ENCODE data around the gene SRSF10. TPM values are rescaled to one million over a fixed set of nuclear protein-coding genes. Genes with fewer than 3 reads are reported as not detected.
"Not testable (repeated sequence)": the region's sequence is repeated elsewhere in the genome, so short reads cannot be mapped to it uniquely, and the experiment has no call there.

Gene SRSF10
- total and polyA plus RNA-seq, 3 donors from 2014 or later, result 113 to 141 (median 124) TPM

- 60 to 74% methylated on average over 3 of the region's 3 CpGs for WGBS, 2 donors
- H3K27me3 ChIP-seq, result no peaks in the 10 kb centered on the region
- no peak for DNase-seq
- no peaks in the 10 kb centered on the region for H3K4me1 ChIP-seq
- TF ChIP-seq CTCF (IDR thresholded peaks at IDR 0.05), result no peak
- TF ChIP-seq POLR2A (IDR thresholded peaks at IDR 0.05), result no peak
- intact Hi-C loops (cut with DNase I; ENCODE audit: low total_unique reads), result no loop called here
- H3K9me3 ChIP-seq, result no peaks in the 10 kb centered on the region
- H3K36me3 ChIP-seq (ENCODE audit: low read depth, missing control alignments), result no peaks in the 10 kb centered on the region
- H3K4me3 ChIP-seq, result no peak overlapping the region
- no peak overlapping the region for H3K27ac ChIP-seq
Observed at GRCh38 chr1:23999156-23999671, 19.1 kb upstream of the SRSF10 start.

- Histone ChIP-seq H3K27me3 (no peaks in the 10 kb centered on the region), H3K36me3 (ENCODE audit: low read depth, missing control alignments) (no peaks in the 10 kb centered on the region), H3K4me3 (no peak overlapping the region), H3K4me1 (no peaks in the 10 kb centered on the region), H3K9me3 (no peaks in the 10 kb centered on the region), H3K27ac (no peak overlapping the region)
- intact Hi-C loops (cut with DNase I; ENCODE audit: low total_unique reads), result no loop called here
- 89 to 95% methylated on average over 1 of the region's 1 CpG for WGBS, 2 donors
- DNase-seq, result no peak
- TF ChIP-seq CTCF (IDR thresholded peaks at IDR 0.05) (no peak), POLR2A (IDR thresholded peaks at IDR 0.05) (no peak)
Observed at GRCh38 chr1:23997812-23998211, 17.7 kb upstream of the SRSF10 start.

- WGBS, 2 donors, result 81 to 87% methylated on average over 10 of the region's 10 CpGs
- no peak for TF ChIP-seq POLR2A (IDR thresholded peaks at IDR 0.05)
- no peak for TF ChIP-seq CTCF (IDR thresholded peaks at IDR 0.05)
- Histone ChIP-seq H3K9me3 (no peaks in the 10 kb centered on the region), H3K27ac (no peak overlapping the region), H3K27me3 (no peaks in the 10 kb centered on the region), H3K4me1 (no peaks in the 10 kb centered on the region), H3K4me3 (no peak overlapping the region), H3K36me3 (ENCODE audit: low read depth, missing control alignments) (no peaks in the 10 kb centered on the region)
- no peak for DNase-seq
- intact Hi-C loops (cut with DNase I; ENCODE audit: low total_unique reads), result no loop called here
Observed at GRCh38 chr1:23996700-23997229, 16.6 kb upstream of the SRSF10 start.

GRCh38 chr1:23995431-23995837, 15.3 kb upstream of the SRSF10 start:
- intact Hi-C loops (cut with DNase I; ENCODE audit: low total_unique reads), result no loop called here
- WGBS, 2 donors, result 62 to 73% methylated on average over 13 of the region's 13 CpGs
- DNase-seq, result no peak
- H3K4me1 ChIP-seq, result no peaks in the 10 kb centered on the region
- H3K9me3 ChIP-seq, result no peaks in the 10 kb centered on the region
- H3K36me3 ChIP-seq (ENCODE audit: low read depth, missing control alignments), result no peaks in the 10 kb centered on the region
- no peak for TF ChIP-seq POLR2A (IDR thresholded peaks at IDR 0.05)
- no peak for TF ChIP-seq CTCF (IDR thresholded peaks at IDR 0.05)
- no peaks in the 10 kb centered on the region for H3K27me3 ChIP-seq
- no peak overlapping the region for H3K4me3 ChIP-seq
- no peak overlapping the region for H3K27ac ChIP-seq

- intact Hi-C loops (cut with DNase I; ENCODE audit: low total_unique reads), result not testable (repeated sequence)
- WGBS, 2 donors, result 85 to 92% methylated on average over 13 of the region's 13 CpGs
Observed at GRCh38 chr1:23992011-23992410, 11.9 kb upstream of the SRSF10 start.

More at GRCh38 chr1:23992011-23992410, 11.9 kb upstream of the SRSF10 start:
- H3K36me3 ChIP-seq (ENCODE audit: low read depth, missing control alignments); H3K27me3 ChIP-seq; H3K9me3 ChIP-seq; DNase-seq; H3K4me3 ChIP-seq; H3K4me1 ChIP-seq; H3K27ac ChIP-seq: not testable (repeated sequence)
